SK-N-SH (cell line): ENCODE data around the gene GPR3. TPM values are rescaled to one million over a fixed set of nuclear protein-coding genes. Genes with fewer than 3 reads are reported as not detected.

ENCODE experiments used
- CTCF ChIA-PET: fragments of 300-600, 350-600 bp; formaldehyde crosslinking; extraction: SDS; loops from one replicate; lab custom pipeline; 2021; lab: Yijun Ruan, JAX
- POLR2A ChIA-PET: fragments of 350-600 bp; sonication (Branson Sonifier 250); formaldehyde crosslinking; extraction: SDS; loops from one replicate; lab custom pipeline; 2020; ENCODE audit warnings: antibody characterized with exemption, inconsistent platforms; lab: Yijun Ruan, JAX
- DNase-seq: peaks from one replicate; pipeline ENCODE4 v3.0.0; 2012
- H2AFZ ChIP-seq: fragments of 200-600 bp; sonication (generic); 2 replicates; pipeline ENCODE4 v1.8.1; 2016; ENCODE audit warnings: antibody characterized with exemption, mild to moderate bottlenecking, low read depth
- H3F3A ChIP-seq: fragments of 200-600 bp; sonication (generic); replicated peaks from 2 replicates; pipeline ENCODE3; 2016; ENCODE audit warnings: antibody characterized with exemption, mild to moderate bottlenecking; ENCODE audit not compliant: insufficient read depth
- H3K27ac ChIP-seq, 2 experiments: fragments of 200-500 bp in 1 of 2; fragments of 200-600 bp in 1 of 2; sonication (Bioruptor generic) in 1 of 2; sonication (generic), shearing (Covaris generic) in 1 of 2; 2 replicates each; pipeline versions ENCODE4 v1.5.1 to v1.6.1; 2014 to 2016; ENCODE audit warnings: low read depth in 2 of 2, inconsistent platforms in 1 of 2, low read length in 1 of 2, mild to moderate bottlenecking in 1 of 2, mixed read lengths in 1 of 2
- H3K27me3 ChIP-seq: fragments of 200-600 bp; sonication (generic), shearing (Covaris generic); 2 replicates; pipeline ENCODE4 v1.6.1; 2016; ENCODE audit warnings: mixed run types; ENCODE audit not compliant: insufficient read depth
- H3K36me3 ChIP-seq, 2 experiments: fragments of 200-500 bp in 1 of 2; fragments of 200-600 bp in 1 of 2; sonication (Bioruptor generic) in 1 of 2; sonication (generic) in 1 of 2; replicated peaks in 1 of 2; 2 replicates each; pipeline versions ENCODE3 to v1.5.1; 2014 to 2016; ENCODE audit warnings: low read length in 1 of 2, mild to moderate bottlenecking in 1 of 2; ENCODE audit not compliant: insufficient read depth in 2 of 2, control insufficient read depth in 1 of 2
- H3K4me1 ChIP-seq, 2 experiments: fragments of 200-500 bp in 1 of 2; fragments of 200-600 bp in 1 of 2; sonication (Bioruptor generic) in 1 of 2; sonication (generic), shearing (Covaris generic) in 1 of 2; 2 replicates each; pipeline versions ENCODE4 v1.5.1 to v1.6.1; 2014 to 2016; ENCODE audit warnings: low read depth in 1 of 2, low read length in 1 of 2, mixed run types in 1 of 2; ENCODE audit not compliant: insufficient read depth in 2 of 2, control insufficient read depth in 1 of 2
- H3K4me2 ChIP-seq: fragments of 200-600 bp; sonication (generic), shearing (Covaris generic); 2 replicates; pipeline ENCODE4 v1.6.1; 2017; ENCODE audit warnings: mixed run types
- H3K4me3 ChIP-seq, 2 experiments: fragments of 200-500 bp in 1 of 2; fragments of 200-600 bp in 1 of 2; sonication (Bioruptor generic) in 1 of 2; sonication (generic), shearing (Covaris generic) in 1 of 2; 2 replicates each; pipeline versions ENCODE4 v1.5.1 to v1.8.1; 2014 to 2016; ENCODE audit warnings: low read depth in 2 of 2, inconsistent platforms in 1 of 2, low read length in 1 of 2, mild to moderate bottlenecking in 1 of 2, mixed read lengths in 1 of 2, moderate library complexity in 1 of 2
- H3K79me2 ChIP-seq: fragments of 200-600 bp; sonication (generic); 2 replicates; pipeline ENCODE4 v1.8.1; 2017; ENCODE audit warnings: mild to moderate bottlenecking; ENCODE audit not compliant: insufficient read depth
- H3K9ac ChIP-seq: fragments of 200-600 bp; sonication (generic); 2 replicates; pipeline ENCODE4 v1.6.1; 2017; ENCODE audit warnings: mixed run types
- H3K9me2 ChIP-seq: fragments of 200-600 bp; sonication (generic); 2 replicates; pipeline ENCODE4 v1.6.1; 2017; ENCODE audit warnings: mixed run types
- H3K9me3 ChIP-seq: fragments of 200-600 bp; sonication (generic); 2 replicates; pipeline ENCODE4 v1.6.1; 2017; ENCODE audit warnings: mixed run types, mild to moderate bottlenecking, moderate library complexity
- H4K20me1 ChIP-seq: fragments of 200-600 bp; sonication (generic); 2 replicates; pipeline ENCODE4 v1.6.1; 2017; ENCODE audit warnings: mild to moderate bottlenecking, mixed run types; ENCODE audit not compliant: insufficient read depth
- CHD2 ChIP-seq: fragments of 150-350 bp; IDR thresholded peaks from 2 replicates; pipeline ENCODE4 v1.6.1; 2018; ENCODE audit warnings: low read length; ENCODE audit not compliant: partially characterized antibody
- ELF1 ChIP-seq: IDR thresholded peaks from 2 replicates; pipeline ENCODE4 v1.4.0; 2012
- EP300 ChIP-seq, 2 experiments: IDR thresholded peaks; 2 replicates each; pipeline versions ENCODE4 v1.4.0 to v1.6.1; 2012; ENCODE audit warnings: borderline replicate concordance in 1 of 2, low read depth in 1 of 2, low read length in 1 of 2
- EZH2phosphoT487 ChIP-seq: fragments of 200-600 bp; sonication (generic); IDR thresholded peaks from 2 replicates; pipeline ENCODE4 v1.6.1; 2017; ENCODE audit warnings: low read depth, mixed run types, mild to moderate bottlenecking, antibody characterized with exemption, moderate library complexity, borderline replicate concordance
- FOXJ3 ChIP-seq: sonication (generic); formaldehyde crosslinking; IDR thresholded peaks from 2 replicates; pipeline ENCODE4 v1.5.1; 2020; ENCODE audit warnings: mild to moderate bottlenecking, missing genetic modification reagents
- FOXM1 ChIP-seq: IDR thresholded peaks from 2 replicates; pipeline ENCODE4 v1.4.0; 2012; ENCODE audit warnings: low read depth, mild to moderate bottlenecking
- GABPA ChIP-seq: IDR thresholded peaks from 2 replicates; pipeline ENCODE4 v1.4.0; 2012; ENCODE audit warnings: low read depth, mild to moderate bottlenecking
- MEF2A ChIP-seq: IDR thresholded peaks from 2 replicates; pipeline ENCODE4 v1.4.0; 2012; ENCODE audit warnings: low read depth, borderline replicate concordance
- NRF1 ChIP-seq: IDR thresholded peaks from 2 replicates; pipeline ENCODE4 v1.6.1; 2012; ENCODE audit warnings: low read depth, mild to moderate bottlenecking, low read length
- POLR2AphosphoS5 ChIP-seq: IDR thresholded peaks from 2 replicates; pipeline ENCODE4 v1.6.1; 2012; ENCODE audit warnings: low read depth, low read length
- RAD21 ChIP-seq: IDR thresholded peaks from 2 replicates; pipeline ENCODE4 v1.6.1; 2012; ENCODE audit warnings: mild to moderate bottlenecking, low read length
- RCOR1 ChIP-seq: fragments of 150-350 bp; IDR thresholded peaks from 2 replicates; pipeline ENCODE4 v1.6.1; 2017; ENCODE audit warnings: antibody characterized with exemption, low read length
- RFX5 ChIP-seq: IDR thresholded peaks from 2 replicates; pipeline ENCODE4 v1.6.1; 2012; ENCODE audit warnings: mild to moderate bottlenecking, improper control_type of control experiment, low read length
- TAF1 ChIP-seq: IDR thresholded peaks from 2 replicates; pipeline ENCODE4 v1.6.1; 2012; ENCODE audit warnings: low read depth, mild to moderate bottlenecking, low read length, moderate library complexity, borderline replicate concordance
- WGBS: methylation state at CpG from one replicate; pipeline ENCODE4 v1.1.6; 2017; ENCODE audit warnings: low lambda C conversion rate; 5-methylcytosine and 5-hydroxymethylcytosine counted together
- polyA plus RNA-seq, 3 experiments: library from polyadenylated mRNA; depleted of rRNA; stranded (reverse); fragments of >200 nt; gene quantifications; 2 replicates each; pipeline ENCODE4 v1.2.3, GENCODE V29; 2012
- TF ChIP-seq, protein P1 (sequence below): IDR thresholded peaks from 2 replicates; pipeline ENCODE4; 2012
- TF ChIP-seq, protein P2 (sequence below): IDR thresholded peaks from 2 replicates; pipeline ENCODE4 v1.4.0; 2012; ENCODE audit warnings: low read depth
- TF ChIP-seq, protein P3 (sequence below): IDR thresholded peaks from 2 replicates; pipeline ENCODE4 v1.6.1; 2012; ENCODE audit warnings: mild to moderate bottlenecking, low read depth, low read length, moderate library complexity
- TF ChIP-seq, protein P4 (sequence below): IDR thresholded peaks from 2 replicates; pipeline ENCODE4 v1.4.0; 2012; ENCODE audit warnings: low read depth, borderline replicate concordance
- TF ChIP-seq, protein P5 (sequence below): fragments of 150-350 bp; IDR thresholded peaks from 2 replicates; pipeline ENCODE4 v1.6.1; 2017; ENCODE audit warnings: antibody characterized with exemption, low read length, low read depth, borderline replicate concordance
- TF ChIP-seq, protein P6 (sequence below): fragments of 150-350 bp; IDR thresholded peaks from 2 replicates; pipeline ENCODE4 v1.6.1; 2016; ENCODE audit warnings: mild to moderate bottlenecking, low read depth, low read length
- TF ChIP-seq, protein P7 (sequence below): IDR thresholded peaks from 2 replicates; pipeline ENCODE4 v1.4.0; 2012; ENCODE audit warnings: low read depth, borderline replicate concordance

GPR3 gene
- polyA plus RNA-seq, 1 of the 3 experiments (the other 2 are of a cell fraction): 6.0 TPM

DNA sequence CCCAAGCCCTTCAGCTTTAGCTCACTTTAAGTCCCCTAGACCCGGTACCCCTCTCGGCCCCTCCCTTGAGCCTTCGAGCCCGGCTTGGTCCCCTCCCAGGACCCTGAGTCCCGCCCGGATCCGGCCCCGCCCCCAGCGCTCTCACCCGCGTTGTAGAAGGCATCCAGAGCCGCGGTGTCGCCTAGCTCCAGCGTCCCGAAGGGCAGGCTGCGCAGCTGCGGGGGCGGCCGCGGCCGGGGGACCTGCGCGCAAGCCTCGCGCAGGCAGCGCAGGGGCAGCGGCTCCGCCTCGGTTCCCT is 26.4 kb upstream of the GPR3 start:
- Histone ChIP-seq H3K36me3 (peaks cover 0 to 24% of the 10 kb centered on the region in 2 experiments), H3K4me3 (peak overlapping the region; percentile 69 to 89), H3K9me3 (no peaks in the 10 kb centered on the region), H3K4me2 (peak overlapping the region; percentile 78), H2AFZ (peak overlapping the region; percentile 95), H3K9me2 (no peaks in the 10 kb centered on the region), H3K27ac (peak overlapping the region; percentile 74 to 94), H3K79me2 (peaks cover 9% of the 10 kb centered on the region; the same call in 1 of the 2 replicates), H3F3A (peaks cover 9% of the 10 kb centered on the region), H3K4me1 (peaks cover 4 to 14% of the 10 kb centered on the region in 2 experiments; a peak in 2 of 4 replicates), H4K20me1 (no peaks in the 10 kb centered on the region), H3K27me3 (no peaks in the 10 kb centered on the region), H3K9ac (peak overlapping the region; percentile 93)
- peak; percentile 92 for DNase-seq
- TF ChIP-seq, protein P1, sequence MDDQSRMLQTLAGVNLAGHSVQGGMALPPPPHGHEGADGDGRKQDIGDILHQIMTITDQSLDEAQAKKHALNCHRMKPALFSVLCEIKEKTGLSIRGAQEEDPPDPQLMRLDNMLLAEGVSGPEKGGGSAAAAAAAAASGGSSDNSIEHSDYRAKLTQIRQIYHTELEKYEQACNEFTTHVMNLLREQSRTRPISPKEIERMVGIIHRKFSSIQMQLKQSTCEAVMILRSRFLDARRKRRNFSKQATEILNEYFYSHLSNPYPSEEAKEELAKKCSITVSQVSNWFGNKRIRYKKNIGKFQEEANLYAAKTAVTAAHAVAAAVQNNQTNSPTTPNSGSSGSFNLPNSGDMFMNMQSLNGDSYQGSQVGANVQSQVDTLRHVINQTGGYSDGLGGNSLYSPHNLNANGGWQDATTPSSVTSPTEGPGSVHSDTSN: no peak
- TF ChIP-seq ELF1 (no peak), MEF2A (no peak), NRF1 (peak; percentile 65), FOXJ3 (no peak), FOXM1 (no peak), RCOR1 (no peak), RFX5 (peak; percentile 78), EP300 (IDR thresholded peaks at IDR 0.05; ENCODE audit: borderline replicate concordance in 1 of 2, low read depth in 1 of 2, low read length in 1 of 2) (no peak), EZH2phosphoT487 (no peak), CHD2 (no peak), TAF1 (no peak), RAD21 (no peak), GABPA (no peak), POLR2AphosphoS5 (peak; percentile 5)
- TF ChIP-seq, protein P2, sequence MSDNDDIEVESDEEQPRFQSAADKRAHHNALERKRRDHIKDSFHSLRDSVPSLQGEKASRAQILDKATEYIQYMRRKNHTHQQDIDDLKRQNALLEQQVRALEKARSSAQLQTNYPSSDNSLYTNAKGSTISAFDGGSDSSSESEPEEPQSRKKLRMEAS: no peak
- TF ChIP-seq, protein P3, sequence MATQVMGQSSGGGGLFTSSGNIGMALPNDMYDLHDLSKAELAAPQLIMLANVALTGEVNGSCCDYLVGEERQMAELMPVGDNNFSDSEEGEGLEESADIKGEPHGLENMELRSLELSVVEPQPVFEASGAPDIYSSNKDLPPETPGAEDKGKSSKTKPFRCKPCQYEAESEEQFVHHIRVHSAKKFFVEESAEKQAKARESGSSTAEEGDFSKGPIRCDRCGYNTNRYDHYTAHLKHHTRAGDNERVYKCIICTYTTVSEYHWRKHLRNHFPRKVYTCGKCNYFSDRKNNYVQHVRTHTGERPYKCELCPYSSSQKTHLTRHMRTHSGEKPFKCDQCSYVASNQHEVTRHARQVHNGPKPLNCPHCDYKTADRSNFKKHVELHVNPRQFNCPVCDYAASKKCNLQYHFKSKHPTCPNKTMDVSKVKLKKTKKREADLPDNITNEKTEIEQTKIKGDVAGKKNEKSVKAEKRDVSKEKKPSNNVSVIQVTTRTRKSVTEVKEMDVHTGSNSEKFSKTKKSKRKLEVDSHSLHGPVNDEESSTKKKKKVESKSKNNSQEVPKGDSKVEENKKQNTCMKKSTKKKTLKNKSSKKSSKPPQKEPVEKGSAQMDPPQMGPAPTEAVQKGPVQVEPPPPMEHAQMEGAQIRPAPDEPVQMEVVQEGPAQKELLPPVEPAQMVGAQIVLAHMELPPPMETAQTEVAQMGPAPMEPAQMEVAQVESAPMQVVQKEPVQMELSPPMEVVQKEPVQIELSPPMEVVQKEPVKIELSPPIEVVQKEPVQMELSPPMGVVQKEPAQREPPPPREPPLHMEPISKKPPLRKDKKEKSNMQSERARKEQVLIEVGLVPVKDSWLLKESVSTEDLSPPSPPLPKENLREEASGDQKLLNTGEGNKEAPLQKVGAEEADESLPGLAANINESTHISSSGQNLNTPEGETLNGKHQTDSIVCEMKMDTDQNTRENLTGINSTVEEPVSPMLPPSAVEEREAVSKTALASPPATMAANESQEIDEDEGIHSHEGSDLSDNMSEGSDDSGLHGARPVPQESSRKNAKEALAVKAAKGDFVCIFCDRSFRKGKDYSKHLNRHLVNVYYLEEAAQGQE: no peak
- TF ChIP-seq, protein P4, sequence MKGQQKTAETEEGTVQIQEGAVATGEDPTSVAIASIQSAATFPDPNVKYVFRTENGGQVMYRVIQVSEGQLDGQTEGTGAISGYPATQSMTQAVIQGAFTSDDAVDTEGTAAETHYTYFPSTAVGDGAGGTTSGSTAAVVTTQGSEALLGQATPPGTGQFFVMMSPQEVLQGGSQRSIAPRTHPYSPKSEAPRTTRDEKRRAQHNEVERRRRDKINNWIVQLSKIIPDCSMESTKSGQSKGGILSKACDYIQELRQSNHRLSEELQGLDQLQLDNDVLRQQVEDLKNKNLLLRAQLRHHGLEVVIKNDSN: no peak
- TF ChIP-seq, protein P5, sequence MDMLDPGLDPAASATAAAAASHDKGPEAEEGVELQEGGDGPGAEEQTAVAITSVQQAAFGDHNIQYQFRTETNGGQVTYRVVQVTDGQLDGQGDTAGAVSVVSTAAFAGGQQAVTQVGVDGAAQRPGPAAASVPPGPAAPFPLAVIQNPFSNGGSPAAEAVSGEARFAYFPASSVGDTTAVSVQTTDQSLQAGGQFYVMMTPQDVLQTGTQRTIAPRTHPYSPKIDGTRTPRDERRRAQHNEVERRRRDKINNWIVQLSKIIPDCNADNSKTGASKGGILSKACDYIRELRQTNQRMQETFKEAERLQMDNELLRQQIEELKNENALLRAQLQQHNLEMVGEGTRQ: no peak
- TF ChIP-seq, protein P6, sequence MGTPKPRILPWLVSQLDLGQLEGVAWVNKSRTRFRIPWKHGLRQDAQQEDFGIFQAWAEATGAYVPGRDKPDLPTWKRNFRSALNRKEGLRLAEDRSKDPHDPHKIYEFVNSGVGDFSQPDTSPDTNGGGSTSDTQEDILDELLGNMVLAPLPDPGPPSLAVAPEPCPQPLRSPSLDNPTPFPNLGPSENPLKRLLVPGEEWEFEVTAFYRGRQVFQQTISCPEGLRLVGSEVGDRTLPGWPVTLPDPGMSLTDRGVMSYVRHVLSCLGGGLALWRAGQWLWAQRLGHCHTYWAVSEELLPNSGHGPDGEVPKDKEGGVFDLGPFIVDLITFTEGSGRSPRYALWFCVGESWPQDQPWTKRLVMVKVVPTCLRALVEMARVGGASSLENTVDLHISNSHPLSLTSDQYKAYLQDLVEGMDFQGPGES: no peak
- TF ChIP-seq, protein P7, sequence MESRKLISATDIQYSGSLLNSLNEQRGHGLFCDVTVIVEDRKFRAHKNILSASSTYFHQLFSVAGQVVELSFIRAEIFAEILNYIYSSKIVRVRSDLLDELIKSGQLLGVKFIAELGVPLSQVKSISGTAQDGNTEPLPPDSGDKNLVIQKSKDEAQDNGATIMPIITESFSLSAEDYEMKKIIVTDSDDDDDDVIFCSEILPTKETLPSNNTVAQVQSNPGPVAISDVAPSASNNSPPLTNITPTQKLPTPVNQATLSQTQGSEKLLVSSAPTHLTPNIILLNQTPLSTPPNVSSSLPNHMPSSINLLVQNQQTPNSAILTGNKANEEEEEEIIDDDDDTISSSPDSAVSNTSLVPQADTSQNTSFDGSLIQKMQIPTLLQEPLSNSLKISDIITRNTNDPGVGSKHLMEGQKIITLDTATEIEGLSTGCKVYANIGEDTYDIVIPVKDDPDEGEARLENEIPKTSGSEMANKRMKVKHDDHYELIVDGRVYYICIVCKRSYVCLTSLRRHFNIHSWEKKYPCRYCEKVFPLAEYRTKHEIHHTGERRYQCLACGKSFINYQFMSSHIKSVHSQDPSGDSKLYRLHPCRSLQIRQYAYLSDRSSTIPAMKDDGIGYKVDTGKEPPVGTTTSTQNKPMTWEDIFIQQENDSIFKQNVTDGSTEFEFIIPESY: no peak
- WGBS: 0% methylated on average over 9 of the region's 30 CpGs
- POLR2A ChIA-PET: interaction anchor here (0.5 to 2.6 kb wide), 12 partner anchors 12 to 1282 kb away, joined by 3 to 24 read pairs (median 4); partner anchors contain the start of genes CD164L2 and GPR3
- CTCF ChIA-PET: interaction anchor here (0.6 to 9.6 kb wide), 26 partner anchors 9 to 291 kb away, joined by 3 to 154 read pairs (median 4); partner anchors contain the start of genes CD164L2, FCN3 and TMEM222
